Hindlimb muscle (tissue), 1 donor: Measurements from ENCODE around the gene ARMH4. TPM values are rescaled to one million over a fixed set of nuclear protein-coding genes. Genes with fewer than 3 reads are reported as not detected.

ENCODE experiments used
- DNase-seq: peaks from one replicate; pipeline ENCODE4 v3.0.0-alpha.2; 2013
- polyA plus RNA-seq: library from polyadenylated mRNA; unstranded; fragments of 120-200 nt; gene quantifications from one replicate; pipeline ENCODE4 v1.2.1, GENCODE V29; 2013; ENCODE audit not compliant: insufficient read length

Gene ARMH4
- polyA plus RNA-seq, 1 donor = 5.1 TPM

DNA sequence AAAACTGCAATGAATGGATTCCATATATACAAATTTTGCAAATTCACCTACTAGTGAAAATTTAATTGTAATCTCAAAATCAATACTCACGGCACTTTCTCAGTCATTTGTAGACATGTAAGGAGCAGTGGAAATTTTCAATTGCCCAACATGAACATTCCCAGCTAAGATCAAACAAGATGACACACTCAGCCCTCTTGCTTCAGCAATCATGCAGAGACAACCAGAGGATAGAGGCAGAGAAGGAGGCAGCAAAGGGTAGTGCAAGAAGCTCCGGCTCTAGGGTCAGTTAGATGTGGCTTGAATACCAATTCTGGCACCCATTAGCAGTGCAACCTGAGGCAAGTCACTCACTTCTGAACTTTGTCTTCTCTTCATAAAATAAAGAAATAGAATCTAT lies 194.6 kb downstream of the ARMH4 start:
- no peak for DNase-seq

Other genes starting within 250 kb of the ARMH4 start
- gene ACTR10, start 47.9 kb upstream of the ARMH4 start, polyA plus RNA-seq = 65.9 TPM
- 77.8 TPM for gene PSMA3, start 92.6 kb upstream of the ARMH4 start, polyA plus RNA-seq
- gene ARID4A, start 146.3 kb upstream of the ARMH4 start, polyA plus RNA-seq = 13.8 TPM
- gene TOMM20L, start 243.7 kb upstream of the ARMH4 start, polyA plus RNA-seq = 1.8 TPM